GM19240 (cell line): ENCODE results near the gene SMCO2.

Experiments used
- DNase-seq: peaks from one replicate; pipeline ENCODE4 v3.0.0; 2011; ENCODE audit warnings: low spot score; ENCODE audit not compliant: insufficient read length

SMCO2 gene

DNA sequence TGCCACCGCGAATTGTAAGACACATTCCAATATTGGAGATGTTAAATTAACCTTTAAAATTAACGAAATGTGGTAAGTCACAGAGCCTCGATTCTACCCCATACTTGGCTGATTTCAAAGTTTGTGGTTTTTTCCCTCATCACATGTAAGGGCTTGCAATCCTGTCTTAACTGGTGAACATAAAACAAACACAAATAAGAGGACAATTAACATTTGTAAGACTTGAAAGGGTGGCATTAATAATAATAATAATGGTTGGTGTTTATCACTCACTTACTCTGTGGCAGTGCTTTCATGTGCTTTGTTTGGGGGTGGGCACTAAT lies 104.1 kb downstream of the SMCO2 start:
- no peak for DNase-seq

DNA sequence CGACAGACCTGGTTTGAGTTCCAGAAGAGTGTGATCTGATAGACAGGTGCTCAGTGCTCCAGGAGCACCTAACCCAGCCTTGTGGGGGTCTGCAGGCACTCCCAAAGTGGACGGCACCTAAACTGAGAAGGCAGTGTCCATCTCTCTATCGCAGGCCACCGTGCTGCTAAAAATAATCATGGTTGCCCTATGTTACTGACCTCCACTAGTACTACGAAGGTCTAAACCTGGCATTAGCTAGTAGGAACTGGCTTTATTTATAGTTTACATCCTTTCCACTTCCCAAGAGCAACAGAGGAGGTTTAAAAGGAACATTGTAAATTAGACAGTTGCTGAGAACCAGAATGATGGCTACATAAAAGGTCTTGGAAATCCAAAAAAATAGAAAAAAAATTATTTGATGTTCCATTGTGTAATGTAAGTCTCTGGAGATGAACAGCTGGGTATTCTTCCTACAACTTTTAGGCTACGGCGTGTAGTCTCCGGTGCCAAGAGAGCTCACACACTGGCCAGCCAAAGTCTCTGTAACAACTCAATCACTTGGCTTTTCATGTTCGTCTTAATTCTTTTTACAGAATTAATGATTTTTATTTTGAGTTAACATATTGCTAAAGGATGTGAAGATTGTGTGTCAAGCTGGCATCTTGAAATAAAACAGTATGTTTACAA lies 104.8 kb downstream of the SMCO2 start:
- DNase-seq = no peak
